Progenitor cell of endocrine pancreas (in vitro differentiated cells): ENCODE data around the gene FMN2. TPM values are rescaled to one million over a fixed set of nuclear protein-coding genes. Genes with fewer than 3 reads are reported as not detected.
A peak's percentile ranks its signal among the peaks of the same experiment; 100 is the strongest.

Experiments used
- DNase-seq: peaks from one replicate; pipeline ENCODE4 v3.0.0; 2021; ENCODE audit warnings: low spot score; ENCODE audit not compliant: unreplicated experiment
- H3K27ac Mint-ChIP-seq: 2 replicates; pipeline ENCODE4 v1.8.0; 2021; ENCODE audit warnings: mild to moderate bottlenecking, moderate library complexity, mixed read lengths
- H3K27me3 Mint-ChIP-seq: 2 replicates; pipeline ENCODE4 v1.8.0; 2021; ENCODE audit warnings: mixed read lengths
- H3K36me3 Mint-ChIP-seq: 2 replicates; pipeline ENCODE4 v1.8.0; 2022; ENCODE audit warnings: mixed read lengths; ENCODE audit not compliant: insufficient read depth
- H3K4me1 Mint-ChIP-seq: 2 replicates; pipeline ENCODE4 v1.8.0; 2021; ENCODE audit warnings: low read depth, mixed read lengths
- H3K4me3 Mint-ChIP-seq: 2 replicates; pipeline ENCODE4 v1.8.0; 2021; ENCODE audit warnings: low read depth, mild to moderate bottlenecking, moderate library complexity, mixed read lengths
- H3K9me3 Mint-ChIP-seq: 2 replicates; pipeline ENCODE4 v1.8.0; 2021; ENCODE audit warnings: low read depth, mixed read lengths
- CTCF ChIP-seq: fragments of 200-600 bp; sonication (generic); IDR thresholded peaks from one replicate; pipeline ENCODE4 v1.5.0; 2021; ENCODE audit warnings: antibody characterized with exemption, mild to moderate bottlenecking; ENCODE audit not compliant: unreplicated experiment
- long read RNA-seq: library from polyadenylated mRNA; unstranded; transcript quantifications from one replicate; pipeline ENCODE4 v2.0.0, GENCODE V29; 2020
- total RNA-seq: library from RNA; stranded (reverse); gene quantifications from 2 replicates; pipeline ENCODE4 v1.2.1, GENCODE V29; 2021

The FMN2 gene
- 2.3 and 3.2 TPM in 2 replicates for total RNA-seq
- long read RNA-seq = 0 reads

DNA sequence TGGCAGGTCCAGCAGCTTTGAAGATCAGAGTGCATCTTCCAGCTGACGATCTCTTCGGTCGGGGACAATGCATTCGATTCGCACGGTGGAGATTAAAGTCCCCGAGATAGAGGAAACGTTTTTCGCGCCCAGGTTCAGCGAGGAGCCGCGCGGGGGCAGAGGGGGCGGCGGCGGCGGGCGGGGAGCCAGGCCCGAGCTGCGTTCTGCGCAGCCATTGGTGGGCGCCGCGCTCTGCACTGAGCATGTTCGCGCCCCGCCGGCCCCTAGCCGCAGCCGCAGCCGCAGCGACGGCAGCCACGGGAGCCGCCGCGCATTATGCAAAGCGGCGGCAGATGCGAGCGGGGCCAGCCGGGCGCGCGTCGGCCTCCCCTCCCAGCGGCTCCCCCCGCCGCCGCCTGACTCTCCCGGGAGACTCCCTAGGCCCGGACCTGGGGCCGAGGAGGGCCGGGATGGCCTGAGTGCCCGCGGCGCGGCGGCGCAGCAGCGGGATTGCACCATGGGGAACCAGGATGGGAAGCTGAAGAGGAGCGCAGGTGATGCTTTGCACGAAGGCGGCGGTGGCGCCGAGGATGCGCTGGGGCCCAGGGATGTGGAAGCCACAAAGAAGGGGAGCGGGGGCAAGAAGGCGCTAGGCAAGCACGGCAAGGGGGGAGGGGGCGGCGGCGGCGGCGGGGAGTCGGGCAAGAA, at the start of gene FMN2:
Gene FMN2, plus strand, starts transcription at position 270 of the 687 bp plus-strand sequence. Its CDS starts 227 bp downstream, at position 497.
- Mint-ChIP-seq H3K27ac (no peak within 1 kb of the TSS), H3K4me1 (peaks cover 6% of the 10 kb centered on the region)
- no peak for TF ChIP-seq CTCF

GRCh38 chr1:240044620-240045019, 47.1 kb upstream of the FMN2 start:
- Mint-ChIP-seq H3K4me3 (no peak overlapping the region), H3K27me3 (peaks cover 15% of the 10 kb centered on the region), H3K4me1 (no peaks in the 10 kb centered on the region), H3K27ac (no peak overlapping the region), H3K9me3 (no peaks in the 10 kb centered on the region), H3K36me3 (no peaks in the 10 kb centered on the region)
- no peak for TF ChIP-seq CTCF
- no peak for DNase-seq

More for the DNA sequence above, at the start of gene FMN2:
- no peaks in the 10 kb centered on the region for H3K9me3 Mint-ChIP-seq
- peaks cover 64% of the 10 kb centered on the region for H3K27me3 Mint-ChIP-seq
- H3K36me3 Mint-ChIP-seq = no peaks in the 10 kb centered on the region
- H3K4me3 Mint-ChIP-seq = peak within 1 kb of the TSS; percentile 64
- peak; percentile 16 for DNase-seq

- Mint-ChIP-seq H3K4me1 (no peaks in the 10 kb centered on the region), H3K27ac (no peak overlapping the region), H3K36me3 (no peaks in the 10 kb centered on the region), H3K27me3 (peaks cover 17% of the 10 kb centered on the region), H3K9me3 (no peaks in the 10 kb centered on the region), H3K4me3 (no peak overlapping the region)
- DNase-seq = no peak
- TF ChIP-seq CTCF = no peak
Measured at GRCh38 chr1:240046000-240046399, 45.7 kb upstream of the FMN2 start.

GRCh38 chr1:240054109-240054701, 37.5 kb upstream of the FMN2 start:
- Mint-ChIP-seq H3K9me3 (no peaks in the 10 kb centered on the region), H3K27me3 (peaks cover 21% of the 10 kb centered on the region), H3K36me3 (no peaks in the 10 kb centered on the region), H3K4me3 (no peak overlapping the region), H3K4me1 (no peaks in the 10 kb centered on the region), H3K27ac (no peak overlapping the region)
- DNase-seq = no peak
- no peak for TF ChIP-seq CTCF

DNA sequence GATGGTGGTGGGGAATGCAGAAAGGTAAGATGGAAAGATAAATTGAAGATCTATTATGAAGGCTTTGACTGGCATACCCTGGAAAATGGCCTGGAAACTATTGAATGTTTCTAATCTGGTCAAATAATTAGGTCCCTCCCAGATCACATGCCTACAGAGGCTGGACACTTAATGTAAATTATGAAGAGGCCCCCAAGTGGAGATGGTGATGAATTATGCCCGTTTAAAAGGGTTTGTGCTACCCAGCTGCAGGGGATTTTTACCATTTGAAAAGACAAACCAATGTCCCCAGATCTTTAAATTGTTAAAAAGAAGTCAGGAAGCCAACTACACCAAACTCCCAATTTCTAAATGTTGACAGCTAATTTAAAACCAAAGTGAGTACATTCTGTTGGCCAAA, 35.7 kb upstream of the FMN2 start:
- peaks cover 19% of the 10 kb centered on the region for H3K27me3 Mint-ChIP-seq
- H3K36me3 Mint-ChIP-seq = no peaks in the 10 kb centered on the region
- no peaks in the 10 kb centered on the region for H3K4me1 Mint-ChIP-seq
- no peak overlapping the region for H3K27ac Mint-ChIP-seq
- no peak for DNase-seq
- no peak for TF ChIP-seq CTCF
- H3K4me3 Mint-ChIP-seq = no peak overlapping the region
- H3K9me3 Mint-ChIP-seq = no peaks in the 10 kb centered on the region
